GM12892 (cell line): Measurements from ENCODE around the gene CACNA1G.

Experiments
- POLR2A ChIP-seq: IDR thresholded peaks from 2 replicates; pipeline ENCODE4 v1.6.1; 2011; ENCODE audit warnings: low read depth, low read length, control low read depth
- POLR2AphosphoS5 ChIP-seq: IDR thresholded peaks from 2 replicates; pipeline ENCODE4 v1.6.1; 2011; ENCODE audit warnings: low read depth, low read length, control low read depth

- no peak for TF ChIP-seq POLR2A
- TF ChIP-seq POLR2AphosphoS5: no peak
Measured at GRCh38 chr17:50541716-50542688, 18.5 kb upstream of the CACNA1G start.
